Kidney glomerular epithelial cell (primary cell): ENCODE results near the gene SCIN.
A peak's percentile ranks its signal among the peaks of the same experiment; 100 is the strongest.
"Not testable (repeated sequence)": the region's sequence is repeated elsewhere in the genome, so short reads cannot be mapped to it uniquely, and the experiment has no call there.

Experiments used
- DNase-seq: peaks from one replicate; lab custom pipeline; 2025; lab: John Stamatoyannopoulos, UW

Gene SCIN

DNA sequence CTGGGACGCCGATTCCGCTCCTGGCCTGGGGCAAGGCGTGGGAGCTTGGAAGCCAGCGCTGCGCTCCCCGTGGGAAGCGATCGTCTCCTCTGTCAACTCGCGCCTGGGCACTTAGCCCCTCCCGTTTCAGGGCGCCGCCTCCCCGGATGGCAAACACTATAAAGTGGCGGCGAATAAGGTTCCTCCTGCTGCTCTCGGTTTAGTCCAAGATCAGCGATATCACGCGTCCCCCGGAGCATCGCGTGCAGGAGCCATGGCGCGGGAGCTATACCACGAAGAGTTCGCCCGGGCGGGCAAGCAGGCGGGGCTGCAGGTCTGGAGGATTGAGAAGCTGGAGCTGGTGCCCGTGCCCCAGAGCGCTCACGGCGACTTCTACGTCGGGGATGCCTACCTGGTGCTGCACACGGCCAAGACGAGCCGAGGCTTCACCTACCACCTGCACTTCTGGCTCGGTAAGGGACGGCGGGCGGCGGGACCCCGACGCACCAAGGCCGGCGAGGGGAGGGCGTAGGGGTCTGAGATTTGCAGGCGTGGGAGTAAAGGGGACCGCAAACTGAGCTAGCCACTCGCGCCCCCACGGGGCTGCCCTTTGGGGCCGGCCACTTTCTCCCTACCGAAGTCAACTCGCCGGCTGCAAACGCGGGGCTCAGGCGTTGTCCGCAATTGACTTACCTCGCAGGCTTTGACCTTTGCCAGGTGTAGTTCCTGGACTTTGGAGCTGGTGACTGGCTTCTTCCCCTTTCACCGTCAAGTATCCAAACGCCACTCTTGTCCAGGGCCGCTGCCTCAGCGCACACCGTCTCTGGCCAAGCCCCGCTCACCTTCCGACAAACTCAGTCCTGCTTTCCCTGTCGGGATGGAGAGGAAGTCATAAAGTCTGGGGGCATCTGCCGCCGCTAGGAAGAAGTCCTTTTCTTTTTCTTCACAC, at the start of gene SCIN:
SCIN (plus strand) TSS at position 187 of the 928 bp plus-strand sequence; CDS start at position 254, 67 bp downstream.
- peak; percentile 48 for DNase-seq

DNA sequence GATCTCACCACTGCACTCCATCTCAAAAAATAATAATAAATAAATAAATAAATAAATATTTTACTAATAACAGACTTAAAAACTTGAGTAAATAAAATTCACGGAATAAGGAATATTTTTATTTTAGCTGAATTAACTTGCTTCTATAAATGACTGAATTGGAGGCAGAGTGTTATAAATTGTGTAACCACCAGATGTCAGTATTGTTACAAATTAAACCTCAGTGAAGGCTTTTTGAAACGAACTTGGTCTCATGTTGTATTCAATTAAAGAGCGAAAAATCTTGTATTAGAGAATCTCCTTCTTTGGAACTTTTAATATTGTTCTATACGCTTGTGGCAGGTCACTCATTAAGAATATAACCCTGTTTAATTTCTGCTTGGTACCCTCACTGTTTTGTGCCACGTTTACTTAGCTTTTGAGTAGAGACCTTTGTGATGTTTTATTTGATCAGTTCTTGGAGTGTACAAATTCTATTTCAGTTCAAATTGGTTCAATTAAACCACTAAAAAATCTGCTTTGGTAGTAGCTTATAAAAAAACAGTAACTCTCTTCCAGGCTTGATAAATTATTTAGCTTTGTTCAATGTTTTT, 45.6 kb upstream of the SCIN start:
- peak; percentile 30 for DNase-seq

DNA sequence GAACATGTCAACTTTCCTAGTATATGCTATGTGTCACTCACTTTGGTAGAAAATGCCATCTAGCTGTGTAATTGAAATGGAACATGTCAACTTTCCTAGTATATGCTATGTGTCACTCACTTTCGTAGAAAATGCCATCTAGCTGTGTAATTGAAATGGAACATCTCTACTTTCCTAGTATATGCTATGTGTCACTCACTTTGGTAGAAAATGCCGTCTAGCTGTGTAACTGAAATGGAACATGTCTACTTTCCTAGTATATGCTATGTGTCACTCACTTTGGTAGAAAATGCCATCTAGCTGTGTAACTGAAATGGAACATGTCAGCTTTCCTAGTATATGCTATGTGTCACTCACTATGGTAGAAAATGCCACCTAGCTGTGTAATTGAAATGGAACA, 43.8 kb upstream of the SCIN start:
- not testable (repeated sequence) for DNase-seq

DNA sequence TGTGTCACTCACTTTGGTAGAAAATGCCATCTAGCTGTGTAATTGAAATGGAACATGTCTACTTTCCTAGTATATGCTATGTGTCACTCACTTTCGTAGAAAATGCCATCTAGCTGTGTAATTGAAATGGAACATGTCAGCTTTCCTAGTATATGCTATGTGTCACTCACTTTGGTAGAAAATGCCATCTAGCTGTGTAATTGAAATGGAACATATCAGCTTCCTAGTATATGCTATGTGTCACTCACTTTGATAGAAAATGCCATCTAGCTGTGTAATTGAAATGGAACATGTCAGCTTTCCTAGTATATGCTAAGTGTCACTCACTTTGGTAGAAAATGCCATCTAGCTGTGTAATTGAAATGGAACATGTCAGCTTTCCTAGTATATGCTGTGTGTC, 42.9 kb upstream of the SCIN start:
- DNase-seq: not testable (repeated sequence)

DNA sequence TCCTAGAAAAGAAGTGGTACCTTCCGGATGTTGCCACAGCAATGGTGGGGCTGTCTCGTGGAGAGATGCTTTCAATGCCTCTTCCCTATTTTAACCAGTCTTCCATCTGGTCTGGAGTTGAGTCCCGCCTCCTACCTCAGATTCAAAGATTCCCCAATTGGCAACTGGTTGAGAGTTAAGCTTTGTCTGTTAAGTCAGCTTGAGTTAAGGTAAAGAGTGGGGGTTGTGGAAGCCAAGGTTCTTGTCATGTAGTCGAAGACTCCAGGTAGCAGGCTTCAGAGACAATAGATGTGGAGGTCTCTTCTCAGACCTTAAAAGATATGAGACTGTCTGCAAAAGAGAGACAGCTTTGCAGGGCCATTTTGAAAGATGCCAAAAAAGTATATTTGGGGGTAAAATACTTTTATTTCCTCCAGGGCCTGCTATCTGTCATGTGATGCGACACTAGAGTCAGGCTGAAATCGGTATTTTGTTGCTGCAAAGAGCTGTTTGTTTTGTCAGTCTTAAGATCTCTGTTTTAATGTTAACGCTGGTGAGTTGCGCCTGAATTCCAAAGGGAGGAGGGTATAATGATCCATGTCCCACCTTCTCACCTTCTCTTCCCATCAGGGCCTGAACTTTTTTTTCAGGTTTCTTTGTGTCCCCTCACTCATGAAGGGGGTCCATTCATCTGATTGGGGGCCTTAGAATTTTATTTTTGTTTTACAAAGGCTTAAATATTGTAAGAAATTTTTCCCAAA, 40.4 kb upstream of the SCIN start:
- no peak for DNase-seq

DNA sequence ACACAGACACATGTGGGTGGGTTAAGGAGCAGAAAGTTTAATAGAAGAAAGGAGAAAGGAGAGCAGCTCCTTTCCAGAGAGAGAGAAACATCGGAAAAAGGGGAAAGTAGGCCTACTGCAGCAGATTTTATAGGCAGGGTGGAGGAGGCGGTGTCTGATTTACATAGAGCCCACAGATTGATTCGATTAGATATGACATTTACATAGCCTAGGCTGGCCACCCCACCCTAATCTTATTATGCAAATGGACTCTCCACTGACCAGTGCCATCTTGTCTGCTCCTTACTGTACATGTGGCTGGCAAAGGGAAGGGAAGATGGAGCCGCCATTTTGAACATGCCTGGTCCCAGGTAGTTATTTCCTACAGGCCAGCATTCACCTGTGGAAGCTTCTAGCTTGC, 38.7 kb upstream of the SCIN start:
- no peak for DNase-seq

DNA sequence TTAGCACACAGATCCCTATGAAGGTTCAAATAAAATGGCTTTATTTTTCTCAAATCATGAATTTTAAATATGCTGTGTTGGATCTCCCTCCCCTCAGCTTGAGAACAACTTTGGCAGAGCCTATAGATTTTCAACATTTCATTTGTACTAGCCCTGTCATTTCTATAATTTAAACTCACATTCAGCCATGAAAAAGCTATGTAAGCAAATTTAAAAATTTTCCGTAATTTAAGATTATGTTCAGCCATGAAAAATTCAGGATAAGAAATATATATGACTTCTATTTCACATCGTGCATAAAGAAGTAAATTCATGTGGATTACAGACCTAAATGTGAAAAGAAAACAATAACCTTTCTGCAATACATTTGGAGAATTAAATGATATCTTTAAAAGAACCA, 36.5 kb upstream of the SCIN start:
- DNase-seq: no peak

GRCh38 chr7:12539681-12540080, 30.8 kb upstream of the SCIN start:
- no peak for DNase-seq

GRCh38 chr7:12540850-12541249, 29.7 kb upstream of the SCIN start:
- DNase-seq: no peak

- DNase-seq: no peak
Measured at GRCh38 chr7:12543586-12543985, 26.9 kb upstream of the SCIN start.

DNA sequence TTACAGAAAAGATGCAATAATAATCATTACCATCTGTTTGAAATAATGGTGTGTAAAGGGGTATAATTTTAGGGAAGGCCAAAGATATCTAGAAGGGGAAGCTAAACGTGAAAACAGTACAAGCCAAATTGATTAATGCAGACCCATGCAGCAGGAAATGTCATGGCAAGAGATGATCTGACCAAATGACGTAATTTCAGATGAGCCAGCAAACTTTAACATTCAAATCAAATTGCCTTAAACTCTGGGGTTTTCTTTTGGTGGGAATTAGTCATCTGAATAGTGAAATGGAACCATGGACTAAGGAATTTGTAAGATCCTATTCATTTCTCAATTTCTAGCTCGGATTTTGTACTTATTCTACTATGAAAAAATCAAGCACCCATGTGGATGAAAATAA, 21.4 kb upstream of the SCIN start:
- DNase-seq: no peak

DNA sequence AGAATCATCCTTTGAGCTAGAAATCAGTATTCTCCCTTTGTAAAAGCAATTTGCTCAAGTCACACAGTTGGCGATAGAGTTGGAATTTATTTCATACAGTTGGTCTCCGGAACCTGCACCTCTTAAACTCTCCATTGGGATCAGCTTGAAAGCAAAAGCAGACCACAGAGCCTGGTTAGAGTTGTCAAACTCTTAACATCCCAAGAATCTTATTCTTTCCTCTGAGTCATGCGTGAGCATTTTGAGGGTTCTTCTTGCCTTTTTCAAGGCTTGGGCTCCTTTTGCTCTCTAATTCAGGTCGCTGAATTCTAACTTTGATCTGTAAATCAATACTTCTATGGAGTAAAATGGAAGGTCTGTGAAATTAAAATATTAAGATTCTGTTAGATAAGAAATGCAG, 19.6 kb upstream of the SCIN start:
- DNase-seq: peak; percentile 14

DNA sequence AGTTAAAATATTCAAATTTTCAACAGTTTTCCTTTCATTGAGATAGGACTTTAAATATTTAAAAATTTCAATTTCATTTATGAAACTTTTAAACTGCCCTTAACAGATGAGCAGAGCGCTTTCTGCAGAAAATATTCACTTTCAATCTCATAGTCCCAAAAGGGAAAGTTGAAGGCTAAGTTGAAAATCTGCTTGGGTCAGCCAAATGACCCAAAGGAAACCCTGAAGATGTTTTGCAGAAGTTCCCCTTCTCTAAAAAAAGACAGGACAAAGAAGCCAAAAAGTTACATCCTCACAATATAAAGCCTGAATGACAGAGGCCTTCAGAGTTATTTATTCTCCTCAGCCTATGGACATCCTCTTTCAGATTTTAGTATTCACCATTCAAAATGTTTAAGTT, 17.6 kb upstream of the SCIN start:
- DNase-seq: no peak

DNA sequence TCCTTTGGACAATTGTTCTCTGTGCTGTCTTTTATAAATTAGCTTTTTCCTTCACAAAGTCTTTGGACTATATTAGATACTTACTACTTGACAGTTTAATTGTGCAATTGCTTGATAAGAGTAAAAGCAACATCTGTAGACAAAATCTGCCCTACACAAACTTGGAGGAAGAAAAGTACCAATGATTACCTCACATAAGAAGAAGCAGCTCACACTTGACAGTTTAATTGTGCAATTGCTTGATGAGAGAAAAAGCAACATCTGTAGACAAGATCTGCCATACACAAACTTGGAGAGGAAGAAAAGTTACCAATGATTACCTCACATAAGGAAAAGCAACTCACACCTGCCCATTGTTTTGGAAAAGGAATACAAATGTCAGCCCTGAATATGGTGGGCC, 17.1 kb upstream of the SCIN start:
- no peak for DNase-seq

- peak; percentile 21 for DNase-seq
Measured at GRCh38 chr7:12554351-12554750, 16.2 kb upstream of the SCIN start.

GRCh38 chr7:12554872-12555271, 15.6 kb upstream of the SCIN start:
- no peak for DNase-seq

- DNase-seq: not testable (repeated sequence)
Measured at GRCh38 chr7:12555695-12556094, 14.8 kb upstream of the SCIN start.

GRCh38 chr7:12556139-12556792, 14.3 kb upstream of the SCIN start:
- DNase-seq: not testable (repeated sequence)

- peak; percentile 13 for DNase-seq
Measured at GRCh38 chr7:12557282-12557681, 13.2 kb upstream of the SCIN start.

DNA sequence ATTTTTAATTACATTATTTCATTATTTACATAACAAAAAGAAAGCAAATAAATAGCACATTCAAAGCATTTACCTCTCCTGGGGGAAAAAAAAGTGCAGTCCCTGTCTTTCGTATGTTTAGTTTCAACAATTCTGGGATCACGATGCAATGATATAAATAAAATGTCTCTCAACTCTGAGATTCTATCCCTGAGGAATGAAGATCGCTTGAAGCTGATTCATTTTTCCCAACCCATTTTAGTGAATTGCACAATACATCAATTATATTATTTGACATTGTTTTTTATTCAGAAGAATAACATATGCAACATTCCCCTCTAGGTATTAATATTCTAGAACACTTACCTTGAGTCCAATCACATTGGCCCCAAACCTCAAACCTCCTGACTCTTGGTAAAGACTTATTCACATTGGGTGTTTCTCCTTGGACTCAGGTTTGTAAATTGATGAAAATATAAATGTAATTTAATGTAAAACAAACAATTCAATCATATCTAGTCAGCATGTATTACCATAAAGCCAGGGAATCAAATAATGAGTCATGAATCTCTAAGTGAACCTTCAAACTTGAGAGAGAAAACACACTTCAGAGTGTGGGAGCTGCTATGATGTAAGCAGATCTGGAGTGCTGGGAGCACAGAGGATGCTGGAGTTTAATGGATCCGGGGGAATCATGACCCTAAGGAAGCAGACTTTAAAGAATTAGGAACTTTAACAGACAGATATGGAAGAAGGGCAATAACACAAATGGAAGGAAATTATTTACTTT, 5.3 kb upstream of the SCIN start:
- DNase-seq: peak; percentile 28

GRCh38 chr7:12565873-12566272, 4.6 kb upstream of the SCIN start:
- DNase-seq: no peak
